ENCODE data around the gene EDA2R. TPM values are rescaled to one million over a fixed set of nuclear protein-coding genes. Genes with fewer than 3 reads are reported as not detected.

EDA2R gene
- total RNA-seq, 1 donor from 2014 or later, result 5.3 TPM

- no peak overlapping the region for H3K4me3 ChIP-seq (ENCODE audit: low read depth, low read length)
- no peak for DNase-seq (ENCODE audit: low read depth)
- TF ChIP-seq CTCF (IDR thresholded peaks at IDR 0.05; ENCODE audit: insufficient read depth, low read length, severe bottlenecking), result no peak
- no peaks in the 10 kb centered on the region for H3K36me3 ChIP-seq (ENCODE audit: control insufficient read depth, insufficient read depth, low read length)
- H3K27me3 ChIP-seq (ENCODE audit: control insufficient read depth, insufficient read depth, low read length), result no peaks in the 10 kb centered on the region
- FAIRE-seq, result no peak
Observed at GRCh38 chrX:66634272-66634671, 4.6 kb downstream of the EDA2R start.

- H3K27me3 ChIP-seq (ENCODE audit: control insufficient read depth, insufficient read depth, low read length), result no peaks in the 10 kb centered on the region
- peak; percentile 78 for DNase-seq (ENCODE audit: low read depth)
- no peak for FAIRE-seq
- no peak overlapping the region for H3K4me3 ChIP-seq (ENCODE audit: low read depth, low read length)
- TF ChIP-seq CTCF (IDR thresholded peaks at IDR 0.05; ENCODE audit: insufficient read depth, low read length, severe bottlenecking), result no peak
- no peaks in the 10 kb centered on the region for H3K36me3 ChIP-seq (ENCODE audit: control insufficient read depth, insufficient read depth, low read length)
Observed at GRCh38 chrX:66633541-66633940, 5.3 kb downstream of the EDA2R start.

- FAIRE-seq (no peak), DNase-seq (ENCODE audit: low read depth) (peak; percentile 35)
- no peak for TF ChIP-seq CTCF (IDR thresholded peaks at IDR 0.05; ENCODE audit: insufficient read depth, low read length, severe bottlenecking)
- H3K36me3 ChIP-seq (ENCODE audit: control insufficient read depth, insufficient read depth, low read length), result no peaks in the 10 kb centered on the region
- H3K27me3 ChIP-seq (ENCODE audit: control insufficient read depth, insufficient read depth, low read length), result no peaks in the 10 kb centered on the region
- H3K4me3 ChIP-seq (ENCODE audit: low read depth, low read length), result no peak overlapping the region
Observed at GRCh38 chrX:66632981-66633380, 5.9 kb downstream of the EDA2R start.

- Histone ChIP-seq H3K36me3 (ENCODE audit: control insufficient read depth, insufficient read depth, low read length) (no peaks in the 10 kb centered on the region), H3K27me3 (ENCODE audit: control insufficient read depth, insufficient read depth, low read length) (no peaks in the 10 kb centered on the region), H3K4me3 (ENCODE audit: low read depth, low read length) (no peak overlapping the region)
- no peak for TF ChIP-seq CTCF (IDR thresholded peaks at IDR 0.05; ENCODE audit: insufficient read depth, low read length, severe bottlenecking)
- DNase-seq (ENCODE audit: low read depth) (peak; percentile 43), FAIRE-seq (no peak)
Observed at GRCh38 chrX:66632473-66632872, 6.4 kb downstream of the EDA2R start.

GRCh38 chrX:66625525-66625924 is 13.4 kb downstream of the EDA2R start:
- no peaks in the 10 kb centered on the region for H3K36me3 ChIP-seq (ENCODE audit: control insufficient read depth, insufficient read depth, low read length)
- no peaks in the 10 kb centered on the region for H3K27me3 ChIP-seq (ENCODE audit: control insufficient read depth, insufficient read depth, low read length)
- DNase-seq (ENCODE audit: low read depth) (no peak), FAIRE-seq (no peak)
- H3K4me3 ChIP-seq (ENCODE audit: low read depth, low read length), result no peak overlapping the region
- no peak for TF ChIP-seq CTCF (IDR thresholded peaks at IDR 0.05; ENCODE audit: insufficient read depth, low read length, severe bottlenecking)

- Histone ChIP-seq H3K27me3 (ENCODE audit: control insufficient read depth, insufficient read depth, low read length) (no peaks in the 10 kb centered on the region), H3K4me3 (ENCODE audit: low read depth, low read length) (no peak overlapping the region), H3K36me3 (ENCODE audit: control insufficient read depth, insufficient read depth, low read length) (no peaks in the 10 kb centered on the region)
- no peak for TF ChIP-seq CTCF (IDR thresholded peaks at IDR 0.05; ENCODE audit: insufficient read depth, low read length, severe bottlenecking)
- DNase-seq (ENCODE audit: low read depth) (no peak), FAIRE-seq (no peak)
Observed at GRCh38 chrX:66622209-66622608, 16.7 kb downstream of the EDA2R start.
